ENCODE data around the gene SOCS2. TPM values are rescaled to one million over a fixed set of nuclear protein-coding genes. Genes with fewer than 3 reads are reported as not detected.

Gene SOCS2
- total and polyA plus RNA-seq, 2 of the 8 experiments (the other 6 are each of a cell fraction or from before 2014, with no cell fraction given) = 14.5 to 18.0 TPM

DNA sequence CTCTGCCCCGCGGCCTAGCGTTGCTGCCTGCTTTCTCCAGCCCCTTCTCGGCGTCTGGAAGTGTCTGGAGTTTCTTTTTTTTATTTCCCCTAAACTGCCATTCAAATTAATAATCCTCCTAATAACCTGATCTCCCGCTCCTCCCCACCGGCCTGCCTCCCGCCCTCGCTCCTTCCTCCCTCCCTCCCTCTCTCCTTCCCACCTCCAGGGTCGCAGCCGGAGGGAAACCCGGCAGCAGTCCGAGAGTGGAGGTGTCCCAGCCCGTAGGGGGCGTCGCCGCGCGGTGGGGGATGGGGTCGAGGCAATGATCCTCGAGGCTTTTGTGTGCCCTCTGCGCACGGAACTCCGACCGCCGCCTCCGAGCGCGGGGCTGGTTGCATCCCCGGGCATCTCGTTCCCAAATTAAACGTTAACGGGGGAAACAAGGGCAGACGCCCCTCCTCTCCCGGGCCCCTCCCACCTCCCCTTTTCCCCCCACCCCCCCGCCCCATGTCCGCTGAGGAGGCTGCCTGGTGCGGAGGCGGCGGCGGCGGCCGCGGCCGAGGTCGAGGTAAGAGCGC, 1.0 kb upstream of the SOCS2 start (continued):
- TF ChIP-seq CBX8 (IDR thresholded peaks at IDR 0.05; ENCODE audit: borderline replicate concordance, low read depth, low read length) (no peak), HDAC2 (IDR thresholded peaks at IDR 0.05; ENCODE audit: borderline replicate concordance in 1 of 2, low read depth in 2 of 2, low read length in 2 of 2) (no peak), RNF2 (IDR thresholded peaks at IDR 0.05; ENCODE audit: borderline replicate concordance, low read depth, low read length, missing control alignments, poor library complexity, severe bottlenecking) (no peak), SP1 (IDR thresholded peaks at IDR 0.05; ENCODE audit: low read depth, low read length) (peak; percentile 32; the same call in 1 of the 2 replicates), BRCA1 (IDR thresholded peaks at IDR 0.05; ENCODE audit: low read depth, low read length) (no peak), SP2 (IDR thresholded peaks at IDR 0.05; ENCODE audit: low read length) (no peak), RAD21 (IDR thresholded peaks at IDR 0.05 in 1 of 2, conservative IDR thresholded peaks at IDR 0.05 in 1 of 2; ENCODE audit: low read depth in 2 of 2, low read length in 2 of 2) (peak in 1 of 2 experiments; percentile 47; a peak in 2 of 4 replicates), KDM4A (IDR thresholded peaks at IDR 0.05; ENCODE audit: low read depth, low read length, severe bottlenecking) (peak; percentile 10), POLR2A (IDR thresholded peaks at IDR 0.05; ENCODE audit: control extremely low read depth in 1 of 2, low read depth in 2 of 2, low read length in 2 of 2) (peak in 1 of 2 experiments; percentile 29; a peak in 2 of 3 replicates), FOSL1 (IDR thresholded peaks at IDR 0.05; ENCODE audit: insufficient read depth, low read depth, low read length) (no peak), TAF1 (IDR thresholded peaks at IDR 0.05; ENCODE audit: low read depth, low read length) (peak; percentile 44), SRF (IDR thresholded peaks at IDR 0.05; ENCODE audit: low read depth, low read length) (no peak)
- TF ChIP-seq, protein P1, sequence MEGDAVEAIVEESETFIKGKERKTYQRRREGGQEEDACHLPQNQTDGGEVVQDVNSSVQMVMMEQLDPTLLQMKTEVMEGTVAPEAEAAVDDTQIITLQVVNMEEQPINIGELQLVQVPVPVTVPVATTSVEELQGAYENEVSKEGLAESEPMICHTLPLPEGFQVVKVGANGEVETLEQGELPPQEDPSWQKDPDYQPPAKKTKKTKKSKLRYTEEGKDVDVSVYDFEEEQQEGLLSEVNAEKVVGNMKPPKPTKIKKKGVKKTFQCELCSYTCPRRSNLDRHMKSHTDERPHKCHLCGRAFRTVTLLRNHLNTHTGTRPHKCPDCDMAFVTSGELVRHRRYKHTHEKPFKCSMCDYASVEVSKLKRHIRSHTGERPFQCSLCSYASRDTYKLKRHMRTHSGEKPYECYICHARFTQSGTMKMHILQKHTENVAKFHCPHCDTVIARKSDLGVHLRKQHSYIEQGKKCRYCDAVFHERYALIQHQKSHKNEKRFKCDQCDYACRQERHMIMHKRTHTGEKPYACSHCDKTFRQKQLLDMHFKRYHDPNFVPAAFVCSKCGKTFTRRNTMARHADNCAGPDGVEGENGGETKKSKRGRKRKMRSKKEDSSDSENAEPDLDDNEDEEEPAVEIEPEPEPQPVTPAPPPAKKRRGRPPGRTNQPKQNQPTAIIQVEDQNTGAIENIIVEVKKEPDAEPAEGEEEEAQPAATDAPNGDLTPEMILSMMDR (IDR thresholded peaks at IDR 0.05; ENCODE audit: control extremely low read depth in 1 of 3, insufficient read depth in 1 of 3, low read depth in 1 of 3, low read length in 3 of 3) = peak; percentile 38 to 50 (median 40)
